GM18868 (cell line): ENCODE data around the gene PLAA.

Source experiments
- ATAC-seq: cut with Tn5 transposase; IDR thresholded peaks from one replicate; pipeline ENCODE4 v1.9.1; 2021; ENCODE audit warnings: mild to moderate bottlenecking, moderate library complexity; ENCODE audit not compliant: unreplicated experiment

Gene PLAA

DNA sequence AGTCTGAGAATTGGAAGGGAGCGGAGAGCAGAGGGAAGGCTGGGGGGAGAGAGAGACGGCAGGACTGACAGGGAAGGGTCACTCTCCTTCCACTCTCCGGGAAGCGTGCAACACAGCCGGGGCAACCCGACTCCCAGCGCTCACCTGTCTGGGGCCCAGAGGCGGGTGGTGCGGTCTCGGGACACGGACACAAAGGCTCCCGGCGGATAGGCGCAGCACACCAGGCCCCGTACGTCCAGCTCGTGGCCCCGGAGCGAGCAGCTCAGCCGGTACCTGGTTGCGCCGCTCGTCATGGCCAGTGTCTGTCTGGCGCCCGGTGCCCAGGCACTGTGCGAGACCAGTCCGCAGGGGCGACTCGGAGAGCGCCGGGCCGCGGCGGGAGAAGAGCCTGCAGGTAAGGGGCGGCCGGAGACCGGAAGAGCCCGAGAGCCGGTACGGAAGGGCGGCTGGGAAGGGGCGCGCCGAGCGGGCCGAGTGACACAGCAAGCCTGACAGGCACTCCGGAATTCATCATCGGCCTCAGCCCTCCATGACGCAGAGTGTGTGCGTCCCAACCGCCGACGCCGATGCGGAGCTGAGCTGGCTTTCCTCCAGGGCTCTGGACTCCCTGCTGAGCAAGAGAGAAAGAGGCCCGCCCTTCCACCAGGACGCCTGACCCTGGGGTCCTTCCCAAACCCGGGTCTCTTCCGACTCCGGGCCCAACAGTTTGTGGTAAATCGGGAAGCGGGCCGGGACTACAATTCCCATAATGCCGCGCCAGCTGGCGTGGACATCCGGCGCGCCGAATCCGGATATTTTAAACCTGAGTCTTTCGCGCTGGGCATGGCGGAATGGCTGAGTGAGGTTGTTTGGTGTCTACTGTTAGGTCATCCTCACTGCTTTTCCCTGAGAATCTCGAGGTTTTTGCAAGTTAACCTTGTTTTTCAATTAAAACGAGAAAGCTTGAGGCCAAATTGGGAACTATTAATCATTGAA, at the start of gene PLAA:
Gene PLAA, minus strand, starts transcription at position 490 of the 975 bp plus-strand sequence. Its CDS starts 197 bp downstream, at position 293.
- ATAC-seq: peak; percentile 98

DNA sequence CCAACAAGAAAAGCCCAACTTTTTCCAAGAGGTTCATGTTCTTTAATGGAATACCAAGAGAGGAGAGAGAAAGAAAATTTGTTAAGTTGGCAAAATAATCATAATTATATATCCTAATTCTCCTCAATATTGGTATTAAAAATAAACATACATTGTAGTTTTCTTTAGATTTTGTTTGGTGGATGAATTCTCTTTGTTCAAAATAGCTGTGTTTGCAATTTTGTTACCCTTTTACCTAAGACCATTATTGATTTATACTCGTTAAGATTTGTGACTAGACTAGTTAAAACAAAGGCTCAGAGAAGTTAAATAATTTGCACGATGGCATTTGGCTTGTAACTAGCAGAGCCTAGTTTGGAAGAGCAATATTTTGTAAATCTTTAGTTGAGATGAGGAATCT, 48.8 kb upstream of the PLAA start:
- ATAC-seq: no peak

DNA sequence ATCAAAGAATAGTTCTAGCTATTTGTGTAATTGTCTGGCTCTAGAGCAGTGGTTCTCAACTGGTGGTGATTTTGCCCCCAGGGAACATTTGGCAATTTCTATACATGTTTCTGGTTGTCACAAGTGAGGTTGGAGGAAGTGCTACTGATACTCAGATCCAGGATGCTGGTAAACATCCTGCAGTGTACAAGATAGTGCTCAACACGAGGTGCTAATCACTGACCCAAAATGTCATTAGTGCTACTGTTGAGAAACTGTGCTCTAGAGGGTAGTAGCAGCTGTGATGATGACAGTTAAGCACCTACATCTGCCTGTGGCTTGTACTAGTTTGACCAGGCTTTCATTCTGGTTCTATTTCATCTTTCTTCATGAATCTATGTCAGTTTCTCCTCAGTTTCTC, 36.3 kb upstream of the PLAA start:
- peak; percentile 79 for ATAC-seq

DNA sequence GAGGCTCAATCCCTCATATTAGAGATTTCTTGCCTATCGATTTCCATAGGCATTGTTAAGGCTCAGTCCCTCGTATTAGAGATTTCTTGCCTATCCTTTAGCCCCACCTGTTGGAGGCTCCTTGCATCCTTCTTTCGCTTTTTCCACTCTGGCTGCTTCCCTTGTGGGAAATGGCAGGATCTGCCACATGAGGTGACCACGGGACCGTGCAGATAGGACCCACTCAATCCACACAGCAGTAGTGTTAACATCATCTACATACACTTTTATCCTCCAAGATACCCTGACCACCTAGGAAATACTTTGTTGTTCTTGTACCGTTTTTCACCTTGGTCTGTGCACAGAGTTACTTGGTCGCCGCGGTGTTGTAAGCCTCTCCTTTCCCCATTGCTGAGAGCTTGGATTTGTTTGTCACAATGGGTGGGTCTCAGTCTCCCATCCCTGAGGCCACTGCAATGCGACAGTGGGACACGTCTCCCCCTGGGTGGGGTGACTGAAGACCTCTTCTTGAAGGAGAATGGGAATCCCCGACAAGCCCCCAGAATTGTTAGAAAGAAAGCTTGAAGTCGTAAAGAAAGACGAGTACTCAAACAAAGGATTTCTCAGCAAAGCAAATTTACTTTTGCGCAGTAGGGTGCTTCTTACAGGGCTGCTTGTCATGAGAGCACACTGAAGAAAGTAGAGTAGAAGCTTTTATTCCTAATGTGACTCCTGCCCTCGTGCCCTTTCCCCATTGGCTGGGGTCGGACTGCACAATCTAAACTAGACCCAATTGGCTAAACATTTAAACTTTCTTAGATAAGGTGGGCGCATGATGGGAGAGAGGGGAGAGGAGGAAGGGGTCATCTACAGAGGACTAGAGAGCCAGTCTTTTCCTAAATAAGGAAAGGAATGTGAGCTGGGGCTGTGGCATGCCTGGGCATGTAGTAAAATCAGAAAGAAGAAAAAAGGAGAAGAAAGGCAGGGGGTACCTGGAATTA, 29.0 kb upstream of the PLAA start:
- ATAC-seq: no peak

DNA sequence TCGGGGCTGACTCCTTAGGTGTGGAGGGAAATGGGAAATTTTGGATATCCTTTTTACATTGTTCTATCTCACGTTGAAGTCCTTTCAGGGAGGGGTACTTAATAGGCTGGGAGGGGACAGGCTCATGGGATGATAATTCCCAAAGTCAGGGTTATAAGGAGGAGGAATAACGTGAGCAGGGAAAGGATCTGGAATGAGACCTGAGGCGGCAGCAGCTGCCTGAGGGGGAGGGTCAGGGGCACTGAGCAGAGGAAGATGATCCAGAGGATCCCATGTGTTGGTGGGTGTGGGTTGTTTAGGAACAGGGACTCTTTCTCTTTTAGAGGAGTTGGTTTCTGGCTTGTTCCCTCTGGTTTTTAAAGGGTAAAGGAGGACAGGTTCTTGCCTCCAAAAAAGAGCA, 27.9 kb upstream of the PLAA start:
- no peak for ATAC-seq

DNA sequence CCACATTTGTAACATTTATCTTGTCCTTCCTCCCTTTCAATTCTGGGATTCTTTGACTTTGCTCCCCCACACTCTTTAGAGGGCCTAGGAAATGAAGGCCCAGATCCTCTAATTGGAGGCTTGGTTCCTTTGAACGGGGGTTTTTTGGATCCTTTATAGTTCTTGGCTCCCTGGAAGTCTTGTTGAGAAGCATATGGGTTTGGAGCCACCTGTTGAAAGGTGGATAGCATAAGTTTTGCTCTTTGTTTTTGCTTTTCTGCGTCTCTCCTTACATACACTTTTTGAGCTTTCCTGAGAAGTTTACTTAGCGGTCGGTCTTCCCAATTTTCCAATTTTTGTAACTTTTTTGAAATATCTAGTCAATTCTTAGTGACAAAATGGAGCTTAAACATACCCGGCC, 26.9 kb upstream of the PLAA start:
- no peak for ATAC-seq

- no peak for ATAC-seq
Observed at GRCh38 chr9:26971721-26972120, 24.7 kb upstream of the PLAA start.

- no peak for ATAC-seq
Observed at GRCh38 chr9:26956860-26957233, 9.8 kb upstream of the PLAA start.

- peak; percentile 98 for ATAC-seq
Observed at GRCh38 chr9:26955921-26956859, 9.1 kb upstream of the PLAA start, which contains the start of gene IFT74. TSS of gene IFT74 (plus strand) at chr9:26956412. CDS start at chr9:26961968, 5,556 bp downstream.

DNA sequence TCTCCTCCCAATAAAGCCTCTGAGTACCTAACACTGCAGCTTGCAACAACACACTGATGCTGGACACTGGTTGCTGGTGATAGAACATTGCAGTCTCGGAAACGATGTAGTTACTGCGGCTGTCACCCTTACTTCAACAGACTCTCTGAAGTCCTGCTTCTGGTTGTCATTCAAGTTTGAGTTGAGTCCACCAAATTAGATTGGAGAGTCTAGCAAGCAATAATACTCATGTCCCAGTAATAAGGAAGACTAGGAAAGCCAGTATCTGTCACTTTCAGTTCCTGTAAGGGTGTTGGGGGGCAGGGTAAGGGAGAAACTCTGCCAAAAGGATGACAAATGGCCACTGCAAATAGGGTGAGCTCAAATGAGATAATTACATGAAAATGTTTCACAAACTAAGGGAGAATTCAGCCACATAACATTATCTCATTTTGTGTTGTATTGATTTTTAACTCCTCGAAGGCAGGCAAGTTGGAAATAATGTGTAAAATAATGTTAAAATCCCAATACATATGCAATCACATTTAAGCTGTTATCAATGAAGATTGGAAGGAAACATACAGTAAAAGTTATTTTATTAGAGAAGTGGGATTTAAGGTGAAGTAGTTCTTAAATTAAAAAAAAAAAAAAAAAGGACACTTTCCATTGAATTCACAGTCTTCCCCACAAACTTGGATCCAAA, 8.3 kb upstream of the PLAA start:
- ATAC-seq: peak; percentile 37

- peak; percentile 21 for ATAC-seq
Observed at GRCh38 chr9:26954050-26954508, 7.0 kb upstream of the PLAA start.

- no peak for ATAC-seq
Observed at GRCh38 chr9:26951794-26952193, 4.8 kb upstream of the PLAA start.

GRCh38 chr9:26950521-26950920, 3.5 kb upstream of the PLAA start:
- ATAC-seq: no peak

DNA sequence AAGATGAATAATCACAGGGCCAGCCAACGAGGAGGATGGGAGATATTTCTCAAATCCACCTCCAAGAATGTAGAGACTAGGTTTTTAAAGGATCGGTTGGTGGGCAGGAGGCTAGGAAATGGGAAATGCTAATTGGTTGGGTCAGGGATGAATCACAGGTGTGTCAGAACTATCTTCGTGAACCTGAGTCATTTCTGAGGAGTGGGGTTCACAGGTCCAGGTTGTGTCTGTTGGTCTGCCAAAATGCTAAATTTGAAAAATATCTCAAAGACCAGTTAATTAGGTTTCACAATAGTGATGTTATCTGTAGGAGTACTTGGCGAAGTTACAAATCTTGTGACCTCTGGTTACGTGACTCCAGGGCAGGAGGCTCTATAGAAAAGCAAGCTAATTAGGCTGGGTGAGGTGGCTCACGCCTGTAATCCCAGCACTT, 2.6 kb upstream of the PLAA start:
- ATAC-seq: no peak

DNA sequence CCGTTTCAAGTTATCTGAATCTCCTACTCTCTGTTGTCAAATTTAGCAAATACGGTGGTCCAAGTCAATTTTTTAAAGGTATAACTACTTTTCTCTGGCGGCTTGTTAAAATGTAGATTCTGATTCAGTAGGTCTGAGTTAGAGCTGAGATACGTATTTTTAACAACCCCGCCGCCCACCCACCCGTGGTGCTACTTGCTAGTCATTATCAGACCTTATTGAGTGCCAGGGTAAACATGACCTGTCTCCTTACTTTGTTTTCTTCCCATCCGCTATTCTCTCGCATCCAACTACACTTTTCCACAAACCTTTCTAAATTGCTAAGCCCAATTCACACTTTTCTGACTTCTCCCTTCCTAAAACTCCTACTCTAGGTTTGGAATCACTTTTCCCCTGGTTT, 694 bp upstream of the PLAA start:
- ATAC-seq: no peak

- ATAC-seq: no peak
Observed at GRCh38 chr9:26945591-26945990, 1.5 kb downstream of the PLAA start.

- no peak for ATAC-seq
Observed at GRCh38 chr9:26940779-26941178, 6.3 kb downstream of the PLAA start.

GRCh38 chr9:26939955-26940711, 6.9 kb downstream of the PLAA start:
- no peak for ATAC-seq
